ENCODE measurements around the gene SP140.

Gene SP140

GRCh38 chr2:230231251-230231650, 5.7 kb downstream of the SP140 start:
- DNase-seq = no peak
- Histone ChIP-seq H2BK120ac (ENCODE audit: insufficient read depth, low read length, poor library complexity) (no peak overlapping the region), H3K79me1 (ENCODE audit: low read length) (no peaks in the 10 kb centered on the region), H2AK5ac (ENCODE audit: low read length) (no peak overlapping the region), H3K27me3 (ENCODE audit: insufficient read depth, low read length) (no peaks in the 10 kb centered on the region), H3K18ac (ENCODE audit: low read length) (no peak overlapping the region), H3K14ac (ENCODE audit: low read length) (no peak overlapping the region), H3K4me3 (ENCODE audit: low read depth, low read length) (no peak overlapping the region), H3K79me2 (ENCODE audit: control insufficient read depth, insufficient read depth, low read length, poor library complexity) (no peaks in the 10 kb centered on the region), H3K27ac (ENCODE audit: low read depth, low read length) (no peak overlapping the region), H4K12ac (ENCODE audit: low read depth, low read length) (no peak overlapping the region), H3K4me2 (ENCODE audit: low read length) (no peak overlapping the region), H2AFZ (ENCODE audit: insufficient read depth, low read length, poor library complexity) (no peak overlapping the region), H3K9ac (ENCODE audit: low read length) (no peak overlapping the region), H4K8ac (ENCODE audit: low read depth, low read length) (no peak overlapping the region), H3K4ac (ENCODE audit: low read depth, low read length) (no peak overlapping the region), H3K36me3 (ENCODE audit: control insufficient read depth in 1 of 2, insufficient read depth in 2 of 2, low read length in 2 of 2) (no peaks in the 10 kb centered on the region), H2BK5ac (ENCODE audit: low read depth, low read length, poor library complexity) (no peak overlapping the region), H3K9me3 (ENCODE audit: insufficient read depth, low read depth, low read length) (no peaks in the 10 kb centered on the region), H2BK12ac (ENCODE audit: low read length) (no peak overlapping the region), H4K91ac (ENCODE audit: low read depth, low read length) (no peak overlapping the region), H3K4me1 (ENCODE audit: control insufficient read depth in 1 of 2, insufficient read depth in 2 of 2, low read length in 2 of 2) (no peaks in the 10 kb centered on the region), H3K23ac (ENCODE audit: low read length) (no peak overlapping the region)
- no CpG with 5 or more reads among the region's 3 CpGs for WGBS (ENCODE audit: extremely low coverage, insufficient coverage, insufficient read length)

- no peak for DNase-seq
- no peak overlapping the region for H3K4me2 ChIP-seq (ENCODE audit: low read length)
- no peak overlapping the region for H3K27ac ChIP-seq (ENCODE audit: low read depth, low read length)
- no peak overlapping the region for H4K12ac ChIP-seq (ENCODE audit: low read depth, low read length)
- H2BK5ac ChIP-seq (ENCODE audit: low read depth, low read length, poor library complexity) = no peak overlapping the region
- no peaks in the 10 kb centered on the region for H3K27me3 ChIP-seq (ENCODE audit: insufficient read depth, low read length)
- H3K79me2 ChIP-seq (ENCODE audit: control insufficient read depth, insufficient read depth, low read length, poor library complexity) = no peaks in the 10 kb centered on the region
- no peaks in the 10 kb centered on the region for H3K4me1 ChIP-seq (ENCODE audit: control insufficient read depth in 1 of 2, insufficient read depth in 2 of 2, low read length in 2 of 2)
- no peak overlapping the region for H3K4me3 ChIP-seq (ENCODE audit: low read depth, low read length)
- no peak overlapping the region for H3K18ac ChIP-seq (ENCODE audit: low read length)
- no peak overlapping the region for H3K9ac ChIP-seq (ENCODE audit: low read length)
- H2BK12ac ChIP-seq (ENCODE audit: low read length) = no peak overlapping the region
- no peak overlapping the region for H2AFZ ChIP-seq (ENCODE audit: insufficient read depth, low read length, poor library complexity)
- no peak overlapping the region for H2BK120ac ChIP-seq (ENCODE audit: insufficient read depth, low read length, poor library complexity)
- no peak overlapping the region for H4K8ac ChIP-seq (ENCODE audit: low read depth, low read length)
- no peak overlapping the region for H3K14ac ChIP-seq (ENCODE audit: low read length)
- H3K9me3 ChIP-seq (ENCODE audit: insufficient read depth, low read depth, low read length) = no peaks in the 10 kb centered on the region
- no CpG with 5 or more reads among the region's 3 CpGs for WGBS (ENCODE audit: extremely low coverage, insufficient coverage, insufficient read length)
- H2AK5ac ChIP-seq (ENCODE audit: low read length) = no peak overlapping the region
- no peak overlapping the region for H3K23ac ChIP-seq (ENCODE audit: low read length)
- H4K91ac ChIP-seq (ENCODE audit: low read depth, low read length) = no peak overlapping the region
- H3K36me3 ChIP-seq (ENCODE audit: control insufficient read depth in 1 of 2, insufficient read depth in 2 of 2, low read length in 2 of 2) = no peaks in the 10 kb centered on the region
- no peaks in the 10 kb centered on the region for H3K79me1 ChIP-seq (ENCODE audit: low read length)
- no peak overlapping the region for H3K4ac ChIP-seq (ENCODE audit: low read depth, low read length)
Observed at GRCh38 chr2:230234122-230234722, 8.7 kb downstream of the SP140 start.

- Histone ChIP-seq H3K4ac (ENCODE audit: low read depth, low read length) (no peak overlapping the region), H3K9me3 (ENCODE audit: insufficient read depth, low read depth, low read length) (no peaks in the 10 kb centered on the region), H3K18ac (ENCODE audit: low read length) (no peak overlapping the region), H2BK120ac (ENCODE audit: insufficient read depth, low read length, poor library complexity) (no peak overlapping the region), H3K27me3 (ENCODE audit: insufficient read depth, low read length) (no peaks in the 10 kb centered on the region), H3K79me2 (ENCODE audit: control insufficient read depth, insufficient read depth, low read length, poor library complexity) (no peaks in the 10 kb centered on the region), H3K4me2 (ENCODE audit: low read length) (no peak overlapping the region), H4K8ac (ENCODE audit: low read depth, low read length) (no peak overlapping the region), H3K79me1 (ENCODE audit: low read length) (no peaks in the 10 kb centered on the region), H3K14ac (ENCODE audit: low read length) (no peak overlapping the region), H3K9ac (ENCODE audit: low read length) (no peak overlapping the region), H3K23ac (ENCODE audit: low read length) (no peak overlapping the region), H3K27ac (ENCODE audit: low read depth, low read length) (no peak overlapping the region), H2AFZ (ENCODE audit: insufficient read depth, low read length, poor library complexity) (no peak overlapping the region), H3K4me1 (ENCODE audit: control insufficient read depth in 1 of 2, insufficient read depth in 2 of 2, low read length in 2 of 2) (no peaks in the 10 kb centered on the region), H2AK5ac (ENCODE audit: low read length) (no peak overlapping the region), H2BK5ac (ENCODE audit: low read depth, low read length, poor library complexity) (no peak overlapping the region), H3K4me3 (ENCODE audit: low read depth, low read length) (no peak overlapping the region), H3K36me3 (ENCODE audit: control insufficient read depth in 1 of 2, insufficient read depth in 2 of 2, low read length in 2 of 2) (no peaks in the 10 kb centered on the region), H4K91ac (ENCODE audit: low read depth, low read length) (no peak overlapping the region), H2BK12ac (ENCODE audit: low read length) (no peak overlapping the region), H4K12ac (ENCODE audit: low read depth, low read length) (no peak overlapping the region)
- no CpG with 5 or more reads among the region's 3 CpGs for WGBS (ENCODE audit: extremely low coverage, insufficient coverage, insufficient read length)
- no peak for DNase-seq
Observed at GRCh38 chr2:230234845-230235244, 9.3 kb downstream of the SP140 start.

- no peaks in the 10 kb centered on the region for H3K9me3 ChIP-seq (ENCODE audit: insufficient read depth, low read depth, low read length)
- no peaks in the 10 kb centered on the region for H3K27me3 ChIP-seq (ENCODE audit: insufficient read depth, low read length)
- H3K4me1 ChIP-seq (ENCODE audit: control insufficient read depth in 1 of 2, insufficient read depth in 2 of 2, low read length in 2 of 2) = no peaks in the 10 kb centered on the region
- no peak overlapping the region for H3K18ac ChIP-seq (ENCODE audit: low read length)
- H2BK12ac ChIP-seq (ENCODE audit: low read length) = no peak overlapping the region
- H4K8ac ChIP-seq (ENCODE audit: low read depth, low read length) = no peak overlapping the region
- no peak overlapping the region for H3K4ac ChIP-seq (ENCODE audit: low read depth, low read length)
- H3K27ac ChIP-seq (ENCODE audit: low read depth, low read length) = no peak overlapping the region
- no peaks in the 10 kb centered on the region for H3K79me1 ChIP-seq (ENCODE audit: low read length)
- H3K23ac ChIP-seq (ENCODE audit: low read length) = no peak overlapping the region
- H3K4me2 ChIP-seq (ENCODE audit: low read length) = no peak overlapping the region
- no peaks in the 10 kb centered on the region for H3K36me3 ChIP-seq (ENCODE audit: control insufficient read depth in 1 of 2, insufficient read depth in 2 of 2, low read length in 2 of 2)
- H3K9ac ChIP-seq (ENCODE audit: low read length) = no peak overlapping the region
- no peak overlapping the region for H2BK120ac ChIP-seq (ENCODE audit: insufficient read depth, low read length, poor library complexity)
- no peak overlapping the region for H2AK5ac ChIP-seq (ENCODE audit: low read length)
- no peak overlapping the region for H2BK5ac ChIP-seq (ENCODE audit: low read depth, low read length, poor library complexity)
- H3K79me2 ChIP-seq (ENCODE audit: control insufficient read depth, insufficient read depth, low read length, poor library complexity) = no peaks in the 10 kb centered on the region
- H2AFZ ChIP-seq (ENCODE audit: insufficient read depth, low read length, poor library complexity) = no peak overlapping the region
- no peak overlapping the region for H4K91ac ChIP-seq (ENCODE audit: low read depth, low read length)
- H3K4me3 ChIP-seq (ENCODE audit: low read depth, low read length) = no peak overlapping the region
- DNase-seq = no peak
- H4K12ac ChIP-seq (ENCODE audit: low read depth, low read length) = no peak overlapping the region
- no CpG with 5 or more reads among the region's 2 CpGs for WGBS (ENCODE audit: extremely low coverage, insufficient coverage, insufficient read length)
- no peak overlapping the region for H3K14ac ChIP-seq (ENCODE audit: low read length)
Observed at GRCh38 chr2:230244211-230244610, 18.7 kb downstream of the SP140 start.

Data from trophoblast cell (in vitro differentiated cells and primary cell).